Measurements from ENCODE around the gene SLC34A1. TPM values are rescaled to one million over a fixed set of nuclear protein-coding genes. Genes with fewer than 3 reads are reported as not detected.

Gene SLC34A1
- total and polyA plus RNA-seq, 9 donors = not detected

GRCh38 chr5:177354256-177354655, 30.0 kb upstream of the SLC34A1 start:
- Histone ChIP-seq H3K27ac (no peak overlapping the region), H3K4me1 (ENCODE audit: insufficient read depth) (peaks cover 12% of the 10 kb centered on the region), H3K36me3 (no peaks in the 10 kb centered on the region), H3K27me3 (no peaks in the 10 kb centered on the region), H3K4me3 (no peak overlapping the region), H3K9me3 (no peaks in the 10 kb centered on the region)
- intact Hi-C loops (cut with DNase I) = no loop called here
- no peak for TF ChIP-seq EP300 (IDR thresholded peaks at IDR 0.05)
- no peak for TF ChIP-seq CTCF (IDR thresholded peaks at IDR 0.05)
- no peak for TF ChIP-seq POLR2A (IDR thresholded peaks at IDR 0.05)
- WGBS, 3 donors = 80 to 87% (median 83%) methylated on average over 3 of the region's 3 CpGs
- no peak for DNase-seq

GRCh38 chr5:177354711-177355110, 29.5 kb upstream of the SLC34A1 start:
- Histone ChIP-seq H3K4me3 (no peak overlapping the region), H3K9me3 (no peaks in the 10 kb centered on the region), H3K27ac (no peak overlapping the region), H3K4me1 (ENCODE audit: insufficient read depth) (peaks cover 12% of the 10 kb centered on the region), H3K27me3 (no peaks in the 10 kb centered on the region), H3K36me3 (no peaks in the 10 kb centered on the region)
- WGBS, 3 donors = 70 to 78% (median 73%) methylated on average over 3 of the region's 3 CpGs
- TF ChIP-seq CTCF (IDR thresholded peaks at IDR 0.05) = no peak
- no peak for TF ChIP-seq EP300 (IDR thresholded peaks at IDR 0.05)
- no peak for TF ChIP-seq POLR2A (IDR thresholded peaks at IDR 0.05)
- intact Hi-C loops (cut with DNase I) = no loop called here
- DNase-seq = no peak

GRCh38 chr5:177355162-177355867, 28.9 kb upstream of the SLC34A1 start:
- Histone ChIP-seq H3K36me3 (no peaks in the 10 kb centered on the region), H3K27me3 (no peaks in the 10 kb centered on the region), H3K27ac (no peak overlapping the region), H3K4me1 (ENCODE audit: insufficient read depth) (peaks cover 8% of the 10 kb centered on the region), H3K4me3 (no peak overlapping the region), H3K9me3 (no peaks in the 10 kb centered on the region)
- intact Hi-C loops (cut with DNase I) = no loop called here
- 81 to 85% (median 85%) methylated on average over 1 of the region's 1 CpG for WGBS, 3 donors
- no peak for DNase-seq
- TF ChIP-seq CTCF (IDR thresholded peaks at IDR 0.05) (no peak), EP300 (IDR thresholded peaks at IDR 0.05) (no peak), POLR2A (IDR thresholded peaks at IDR 0.05) (no peak)

GRCh38 chr5:177355868-177356168, 28.4 kb upstream of the SLC34A1 start:
- no peak overlapping the region for H3K27ac ChIP-seq
- WGBS, 3 donors = 9 to 12% (median 11%) methylated on average over 1 of the region's 1 CpG
- TF ChIP-seq CTCF (IDR thresholded peaks at IDR 0.05) (no peak), POLR2A (IDR thresholded peaks at IDR 0.05) (no peak), EP300 (IDR thresholded peaks at IDR 0.05) (no peak)
- no peaks in the 10 kb centered on the region for H3K36me3 ChIP-seq
- no peak for DNase-seq
- intact Hi-C loops (cut with DNase I) = no loop called here
- no peaks in the 10 kb centered on the region for H3K9me3 ChIP-seq
- peaks cover 4% of the 10 kb centered on the region for H3K4me1 ChIP-seq (ENCODE audit: insufficient read depth)
- H3K27me3 ChIP-seq = no peaks in the 10 kb centered on the region
- no peak overlapping the region for H3K4me3 ChIP-seq
